ENCODE measurements around the gene NAE1.
A peak's percentile ranks its signal among the peaks of the same experiment; 100 is the strongest.
"Not testable (repeated sequence)": the region's sequence is repeated elsewhere in the genome, so short reads cannot be mapped to it uniquely, and the experiment has no call there.

NAE1 gene

DNA sequence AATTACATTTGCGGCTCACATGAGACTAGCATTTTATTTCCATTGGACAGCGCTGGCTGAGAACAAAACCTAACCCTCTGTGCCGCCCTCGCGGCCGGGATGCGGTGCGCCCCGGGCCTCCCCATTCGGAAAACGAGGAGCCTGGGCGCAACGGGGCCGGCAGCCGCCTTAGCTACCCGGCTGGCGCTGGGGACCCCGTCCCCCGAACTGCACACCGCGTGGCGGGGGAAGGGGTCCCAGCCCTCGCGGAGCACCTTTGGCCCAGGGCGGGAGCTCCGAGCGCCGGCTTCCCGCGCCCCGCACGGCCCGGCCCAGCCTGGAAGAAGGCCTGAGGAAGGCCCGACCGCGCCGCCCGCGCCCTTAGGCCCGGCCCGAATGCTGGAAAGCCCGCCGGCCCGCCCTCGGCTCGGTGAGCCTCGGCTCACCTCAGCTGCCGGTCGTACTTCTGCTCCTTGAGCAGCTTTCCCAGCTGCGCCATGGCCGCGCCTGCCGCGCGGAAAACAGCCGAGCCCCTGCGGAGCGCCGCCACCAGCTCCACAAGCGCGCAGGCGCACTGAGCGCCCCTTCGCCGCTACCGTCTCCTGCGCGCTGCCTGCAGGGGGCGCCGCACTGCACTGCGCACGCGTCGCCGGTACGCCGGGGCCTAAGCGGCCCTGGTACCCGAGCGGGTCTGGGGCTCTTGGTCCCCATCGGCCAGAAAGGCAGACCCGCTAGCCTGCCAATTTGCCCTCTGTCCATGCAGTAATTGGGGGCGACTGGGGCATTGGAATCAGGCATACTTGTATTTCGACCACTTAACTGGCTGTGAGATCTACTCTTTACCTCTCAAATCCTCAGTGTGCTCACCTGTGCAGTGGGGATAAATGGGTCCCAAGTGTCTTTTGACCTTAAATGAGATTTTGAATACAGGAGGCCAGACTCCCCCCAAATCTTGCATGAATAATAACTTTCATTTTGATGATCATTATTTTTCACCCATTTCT lies at the start of gene NAE1:
NAE1 (minus strand) TSS at position 555 of the 983 bp plus-strand sequence; CDS start at position 478, 77 bp downstream.
- DNase-seq (ENCODE audit: low read depth) = peak; percentile 79

DNA sequence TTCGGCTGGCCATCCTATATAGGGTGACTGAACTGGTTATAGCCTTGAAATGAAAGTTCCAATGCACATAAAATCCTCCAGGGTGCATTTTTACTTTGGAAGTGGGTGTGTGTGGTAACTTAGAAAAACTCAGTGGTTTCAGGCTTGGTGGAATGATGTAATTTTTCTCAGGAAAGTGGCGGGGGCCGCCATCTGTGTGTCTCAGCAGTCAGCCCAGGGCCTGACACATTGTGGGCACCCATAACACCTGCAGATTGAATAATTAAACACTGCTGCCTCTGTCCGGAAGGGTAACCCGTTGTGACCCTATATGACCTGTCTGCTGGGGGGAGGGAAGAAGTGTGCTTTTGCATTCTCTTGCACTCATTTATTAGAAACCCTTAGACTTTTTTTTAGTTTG lies 47.3 kb upstream of the NAE1 start:
- DNase-seq (ENCODE audit: low read depth) = no peak

GRCh38 chr16:66874079-66874775 lies 43.5 kb upstream of the NAE1 start:
- no peak for DNase-seq (ENCODE audit: low read depth)

DNA sequence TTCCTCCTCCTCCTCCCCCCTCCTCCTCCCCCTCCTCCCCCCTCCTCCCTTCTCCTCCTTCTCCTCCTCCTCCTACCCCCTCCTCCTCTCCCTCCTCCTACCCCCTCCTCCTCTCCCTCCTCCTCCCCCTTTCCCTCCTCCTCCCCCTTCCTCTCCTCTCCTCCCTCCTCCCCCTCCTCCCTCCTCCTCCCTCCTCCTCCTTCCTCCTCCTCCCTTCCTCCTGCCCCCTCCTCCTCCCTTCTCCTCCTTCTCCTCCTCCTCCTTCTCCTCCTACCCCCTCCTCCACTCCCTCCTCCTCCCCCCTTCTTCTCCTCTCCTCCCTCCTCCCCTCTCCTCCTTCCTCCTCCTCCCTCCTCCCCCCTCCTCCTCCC lies 42.9 kb upstream of the NAE1 start:
- no peak for DNase-seq (ENCODE audit: low read depth)

DNA sequence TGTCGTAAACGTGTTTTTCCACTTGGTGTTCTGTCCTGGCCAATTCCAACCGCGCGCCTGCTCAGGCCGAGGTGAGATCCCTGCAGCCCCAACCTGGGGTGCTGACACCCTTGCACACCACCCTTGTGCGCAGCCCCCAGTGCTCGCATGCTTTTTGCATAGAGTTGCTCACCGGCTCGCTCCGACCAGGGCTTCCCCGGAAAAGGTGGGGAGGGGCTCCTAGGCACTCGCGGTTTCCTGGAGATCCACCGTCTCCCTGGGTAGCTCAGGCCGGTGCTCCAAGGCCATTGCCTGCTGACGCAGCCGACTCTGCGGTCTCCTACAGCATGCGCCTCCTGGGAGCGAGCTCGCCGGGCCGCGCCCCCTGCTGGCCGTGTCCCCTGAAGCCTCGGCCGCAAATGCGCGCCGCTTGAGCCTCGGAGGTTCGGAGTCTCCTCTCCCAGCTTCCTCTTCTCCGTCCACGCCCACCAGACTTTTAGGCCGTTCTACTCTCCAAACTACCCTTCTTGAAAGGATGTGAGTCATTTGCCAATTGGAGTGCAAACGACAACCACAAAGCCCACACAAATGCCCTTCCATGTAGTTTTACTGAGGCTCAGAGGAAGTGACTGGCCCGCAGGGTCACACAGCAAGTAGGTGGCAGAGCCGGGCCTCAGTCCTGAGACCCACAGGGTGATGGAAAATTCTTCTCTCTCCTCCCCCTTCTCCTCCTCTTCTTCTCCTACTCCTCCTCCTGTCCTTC lies 42.3 kb upstream of the NAE1 start:
- DNase-seq (ENCODE audit: low read depth) = peak; percentile 78

DNA sequence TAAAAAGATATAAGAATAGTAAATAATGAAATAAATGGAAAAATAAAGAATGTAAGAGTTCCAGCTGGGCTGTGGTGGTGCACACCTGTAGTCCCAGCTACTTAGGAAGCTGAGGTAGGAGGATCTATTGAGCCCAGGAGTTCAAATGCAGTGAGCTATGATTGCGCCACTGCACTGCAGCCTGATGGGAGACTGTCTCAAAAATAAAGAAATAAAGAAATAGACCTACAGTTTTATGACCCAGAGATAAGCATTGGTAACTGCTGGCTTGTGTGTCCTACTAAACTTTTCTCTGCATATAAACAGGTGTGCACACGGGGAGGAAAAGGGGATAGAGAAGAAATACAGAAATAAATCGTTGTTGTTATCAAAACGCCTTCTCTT lies 41.8 kb upstream of the NAE1 start:
- DNase-seq (ENCODE audit: low read depth) = no peak

DNA sequence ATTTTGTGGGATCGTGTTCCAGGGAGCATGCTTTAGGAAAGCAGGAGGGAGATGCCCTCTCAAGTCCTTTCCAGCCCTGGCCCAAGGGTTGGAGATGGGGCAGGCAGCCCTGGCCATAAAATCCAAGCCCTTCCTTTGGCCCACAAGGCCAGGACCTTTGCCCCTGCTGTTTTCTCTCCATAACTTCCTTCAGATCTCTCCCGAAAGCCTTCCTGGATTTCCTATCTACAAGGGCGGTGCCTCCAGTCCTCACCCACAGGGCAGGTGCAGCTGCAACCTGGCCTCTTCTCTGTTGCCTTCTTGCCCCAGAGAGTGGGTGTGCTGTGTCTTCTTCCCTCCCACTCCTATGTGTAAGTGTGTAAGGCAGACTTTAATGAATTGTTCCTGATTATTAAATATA lies 41.1 kb upstream of the NAE1 start:
- DNase-seq (ENCODE audit: low read depth) = no peak

DNA sequence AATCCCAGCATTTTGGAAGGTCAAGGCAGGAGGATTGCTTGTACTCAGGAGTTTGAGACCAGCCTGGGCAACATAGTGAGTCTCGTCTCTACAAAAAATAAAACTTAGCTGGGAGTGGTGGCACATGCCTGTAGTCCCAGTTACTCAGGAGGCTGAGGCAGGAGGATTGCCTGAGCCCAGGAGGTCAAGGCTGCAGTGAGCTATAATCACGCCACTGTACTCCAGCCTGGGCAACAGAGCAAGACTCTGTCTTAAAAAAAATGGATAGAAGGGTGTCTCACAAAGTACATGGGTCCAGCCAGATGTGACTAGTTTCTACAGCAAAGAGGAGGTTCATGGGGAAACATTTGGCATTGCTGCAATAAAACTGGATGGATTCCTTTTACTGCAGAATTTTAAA lies 40.6 kb upstream of the NAE1 start:
- DNase-seq (ENCODE audit: low read depth) = not testable (repeated sequence)

DNA sequence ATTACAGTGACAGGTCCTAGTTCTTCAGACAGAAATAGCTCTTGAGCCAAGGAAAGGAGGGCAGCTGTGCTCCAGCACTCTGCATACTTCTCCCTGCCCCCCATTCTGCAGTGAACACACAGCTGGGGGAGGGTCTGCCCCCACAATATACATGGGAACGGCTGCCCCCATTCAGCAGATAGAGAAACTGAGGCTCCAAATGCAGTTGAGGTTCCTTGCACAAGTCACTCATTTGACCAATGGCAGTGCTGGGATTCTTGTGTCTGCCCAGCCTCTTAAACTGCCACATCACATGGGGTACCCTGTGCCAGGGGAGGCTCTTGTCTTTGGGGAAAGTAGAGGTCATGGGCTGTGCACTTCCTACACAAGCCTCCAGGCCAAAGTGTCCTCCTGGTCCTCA lies 38.6 kb upstream of the NAE1 start:
- DNase-seq (ENCODE audit: low read depth) = no peak

DNA sequence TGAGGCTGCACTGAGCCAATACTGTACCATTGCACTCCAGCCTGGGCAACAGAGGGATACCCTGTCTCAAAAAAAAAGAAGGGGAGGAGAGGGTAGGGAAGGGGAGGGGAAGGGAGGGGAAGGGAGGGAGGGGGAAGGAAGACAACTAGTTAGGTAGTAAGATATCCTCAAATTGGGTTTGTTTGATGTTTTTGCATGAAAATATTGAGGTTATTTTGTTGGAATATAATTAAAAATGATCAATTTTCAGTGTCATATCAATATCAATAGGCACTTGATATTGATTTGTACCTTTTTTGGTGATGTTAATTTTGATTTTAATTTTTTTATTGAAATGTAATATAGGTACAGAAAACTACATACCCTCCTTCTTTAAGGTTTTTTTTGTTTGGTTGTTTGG lies 32.9 kb upstream of the NAE1 start:
- no peak for DNase-seq (ENCODE audit: low read depth)

DNA sequence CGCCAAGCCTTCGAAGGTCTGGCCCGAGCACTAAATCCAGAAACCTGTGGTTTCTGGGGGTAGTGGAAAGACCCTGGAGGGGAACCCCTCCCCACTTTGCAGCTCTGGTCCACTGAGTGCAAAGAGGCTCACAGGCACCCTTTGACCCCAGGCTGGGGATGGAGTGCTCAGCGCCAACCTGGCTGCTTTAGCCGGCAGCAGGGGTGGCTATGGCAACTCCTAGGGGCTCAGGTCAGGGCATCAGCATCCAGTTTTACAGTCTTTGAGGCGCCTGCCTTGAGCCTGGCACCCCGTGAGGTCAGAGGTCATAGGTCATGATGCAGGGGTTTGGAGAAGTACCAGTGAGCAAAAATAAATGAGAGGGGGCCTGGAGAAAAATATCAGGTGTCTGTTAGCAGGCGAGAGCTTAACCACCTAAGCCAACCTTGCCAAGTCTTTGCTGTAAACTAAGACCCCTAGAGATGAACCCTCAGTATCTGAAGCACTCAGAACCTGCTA lies 31.3 kb upstream of the NAE1 start:
- DNase-seq (ENCODE audit: low read depth) = no peak

DNA sequence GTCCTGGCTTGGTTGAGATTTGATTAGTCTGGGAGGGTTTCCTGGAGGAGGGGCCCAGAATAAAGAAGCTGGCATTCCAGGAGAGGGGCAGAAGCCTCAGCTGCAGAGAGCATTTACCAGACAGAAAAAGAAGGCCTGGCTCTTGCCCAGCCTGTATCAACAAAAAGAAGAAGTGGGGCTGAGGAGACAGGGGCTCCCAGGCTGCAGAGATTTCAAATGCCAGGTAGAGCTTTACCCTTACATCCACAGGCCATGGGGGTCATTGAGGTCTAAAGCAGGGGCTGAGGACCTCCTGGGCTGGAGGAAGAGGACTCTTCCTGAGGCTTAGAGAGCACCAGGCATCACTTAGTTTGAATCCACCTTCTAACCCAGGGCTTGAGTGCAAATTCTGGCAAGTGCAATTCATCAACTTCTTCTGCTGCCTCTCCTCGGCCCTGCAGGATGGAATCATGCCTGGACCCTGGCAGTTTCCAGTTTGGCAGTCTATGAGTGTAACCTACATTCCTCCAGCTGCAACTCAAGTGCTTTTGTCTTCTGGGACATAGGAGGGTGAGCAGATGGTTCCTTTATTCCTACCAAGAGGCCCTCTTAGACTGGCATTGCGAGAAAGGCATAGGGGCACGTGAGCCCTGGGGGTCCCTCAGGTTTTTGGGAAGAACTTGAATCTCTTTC lies 28.8 kb upstream of the NAE1 start:
- DNase-seq (ENCODE audit: low read depth) = no peak

DNA sequence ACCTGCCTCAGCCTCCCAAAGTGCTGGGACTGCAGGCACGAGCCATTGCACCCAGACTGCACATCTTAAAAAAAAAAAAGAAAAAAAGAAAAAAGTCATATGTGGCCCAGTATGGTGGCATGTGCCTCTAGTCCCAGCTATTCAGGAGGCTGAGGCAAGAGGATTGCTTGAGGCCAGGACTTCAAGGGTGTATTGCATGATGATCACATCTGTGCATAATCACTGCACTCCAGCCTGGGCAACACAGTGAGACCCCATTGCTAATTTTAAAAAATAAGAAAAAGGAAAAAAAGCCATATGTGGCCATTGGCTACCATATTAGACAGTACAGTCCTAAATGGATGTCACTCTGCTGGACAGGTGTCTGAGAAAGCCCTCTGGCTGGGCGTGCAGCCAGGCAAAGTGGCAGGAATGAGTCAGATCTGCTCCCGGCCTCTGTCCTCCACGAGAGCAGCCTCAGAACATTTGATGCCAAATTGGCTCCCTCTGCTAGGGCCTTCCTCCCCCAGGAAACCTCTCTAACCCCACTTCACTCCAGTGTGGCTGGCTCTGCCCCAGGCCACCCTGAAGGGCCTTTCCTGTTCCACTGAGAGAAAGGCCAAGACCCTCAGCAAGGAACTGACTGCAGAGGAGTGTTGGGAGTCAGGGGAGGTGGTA lies 28.1 kb upstream of the NAE1 start:
- DNase-seq (ENCODE audit: low read depth) = no peak

DNA sequence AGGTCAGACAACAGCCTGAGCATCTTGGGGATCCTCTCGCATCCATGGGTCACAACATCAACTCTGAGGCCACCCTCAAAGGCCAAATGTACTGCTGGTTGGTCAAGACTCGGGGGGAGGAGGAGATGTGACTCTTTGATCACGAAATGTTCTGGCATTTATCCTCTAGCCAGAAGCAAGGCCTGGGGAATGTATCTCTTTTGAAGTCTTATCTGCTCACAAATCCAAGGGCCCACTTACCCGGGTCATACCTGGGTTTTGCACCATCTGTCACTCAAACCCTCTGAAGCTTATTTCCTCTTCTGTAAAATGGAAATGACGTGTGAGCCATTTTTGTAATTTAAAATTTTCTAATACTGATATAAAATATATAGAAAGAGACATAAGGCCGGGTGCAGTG lies 26.7 kb upstream of the NAE1 start:
- no peak for DNase-seq (ENCODE audit: low read depth)

GRCh38 chr16:66856801-66857200 lies 26.0 kb upstream of the NAE1 start:
- no peak for DNase-seq (ENCODE audit: low read depth)

DNA sequence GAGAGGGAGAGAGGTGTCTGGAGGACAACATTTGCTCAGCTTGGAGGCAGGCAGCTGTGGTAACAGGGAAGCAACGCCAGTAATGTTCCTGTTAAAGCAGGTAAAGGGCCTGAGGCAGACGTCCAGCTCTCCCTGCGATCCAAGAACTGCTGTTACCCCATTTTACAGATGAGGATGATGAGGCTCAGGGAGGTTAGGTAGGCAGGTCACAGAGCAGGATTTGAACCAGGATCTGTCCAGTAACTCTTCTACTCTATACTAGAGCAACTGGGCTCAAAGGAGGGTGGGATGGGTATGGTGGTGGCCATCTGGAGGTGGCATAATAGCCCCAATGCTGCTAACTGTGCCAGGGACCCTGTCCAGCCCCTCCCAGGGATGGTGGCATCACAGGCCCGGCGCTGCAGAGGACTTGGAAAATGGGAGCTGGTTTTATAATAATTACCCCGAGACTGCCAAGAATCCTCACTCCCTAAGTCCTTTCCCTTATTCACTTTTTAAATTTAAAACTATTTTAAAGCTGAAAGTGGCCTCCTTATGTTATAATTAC lies 25.5 kb upstream of the NAE1 start:
- DNase-seq (ENCODE audit: low read depth) = no peak

DNA sequence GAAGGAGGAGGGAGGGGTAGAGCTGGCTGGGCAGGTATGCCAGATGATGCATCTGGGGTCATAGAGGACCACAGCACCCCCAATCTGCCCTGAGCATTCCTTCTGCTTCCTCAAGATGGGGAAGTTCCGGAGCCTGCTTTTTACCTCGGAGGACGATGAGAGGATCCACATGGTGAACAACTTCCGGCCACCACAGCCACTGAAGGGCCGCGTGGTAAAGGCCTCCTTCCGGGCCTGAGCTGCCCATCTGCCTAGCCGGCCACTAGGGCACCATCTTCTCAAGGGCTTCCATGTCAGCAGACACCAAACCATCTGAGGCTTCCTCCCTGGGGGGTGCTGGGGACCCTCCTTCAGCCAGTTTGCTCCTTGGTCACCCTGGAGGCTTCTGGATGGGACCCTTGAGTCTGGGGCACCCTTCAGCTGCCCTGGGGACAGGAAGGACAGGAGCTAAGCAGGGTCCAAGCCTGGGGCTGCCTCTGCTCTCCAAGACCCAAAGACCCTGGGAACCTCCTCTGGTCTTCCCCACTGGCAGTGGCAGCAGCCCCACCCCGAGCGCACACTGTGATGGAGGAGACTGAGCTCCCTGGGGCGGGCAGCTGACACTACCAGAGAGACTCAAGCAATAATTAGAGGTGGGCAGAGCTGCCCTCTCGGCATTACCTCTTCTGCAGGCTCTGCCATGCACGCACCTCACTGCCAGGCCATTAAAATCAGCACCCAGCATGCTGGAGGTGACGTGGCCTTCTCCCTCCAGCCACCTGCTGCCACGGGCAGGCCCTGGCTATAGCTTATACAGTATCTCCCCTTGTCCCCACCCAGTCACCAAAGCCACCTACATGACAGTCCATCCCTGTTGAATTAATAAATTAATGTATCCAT lies 22.7 kb upstream of the NAE1 start:
- DNase-seq (ENCODE audit: low read depth) = no peak

GRCh38 chr16:66851166-66851964 lies 20.6 kb upstream of the NAE1 start:
- DNase-seq (ENCODE audit: low read depth) = no peak

DNA sequence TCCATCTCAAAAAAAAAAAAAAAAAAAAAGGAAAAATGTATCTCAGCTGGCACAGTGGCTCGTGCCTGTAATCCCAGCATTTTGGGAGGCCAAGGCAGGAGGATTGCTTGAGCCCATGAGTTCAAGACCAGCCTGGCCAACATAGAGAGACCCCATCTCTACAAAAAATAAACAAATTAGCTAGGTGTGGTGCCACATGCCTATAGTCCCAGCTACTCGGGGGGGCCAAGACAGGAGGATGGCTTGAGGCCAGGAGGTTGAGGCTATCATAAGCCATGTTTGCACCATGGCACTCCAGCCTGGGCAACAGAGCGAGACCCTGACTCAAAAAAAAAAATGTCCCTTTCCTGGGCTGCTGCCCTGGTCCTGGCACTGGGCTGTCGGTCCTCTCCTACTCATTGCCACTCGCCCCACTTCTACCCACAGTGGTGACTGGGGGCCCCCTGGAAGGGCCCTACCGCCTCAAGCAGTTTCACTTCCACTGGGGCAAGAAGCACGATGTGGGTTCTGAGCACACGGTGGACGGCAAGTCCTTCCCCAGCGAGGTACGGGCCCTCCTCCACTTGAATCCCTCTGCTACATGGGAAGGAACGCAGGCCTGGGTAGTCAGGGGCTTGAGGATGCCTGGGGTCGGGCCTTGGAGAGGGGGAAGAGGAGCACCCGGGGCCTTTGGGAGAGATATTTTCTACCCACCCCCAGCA lies 19.5 kb upstream of the NAE1 start:
- DNase-seq (ENCODE audit: low read depth) = no peak
